ENCODE data around the gene EDN1. TPM values are rescaled to one million over a fixed set of nuclear protein-coding genes. Genes with fewer than 3 reads are reported as not detected.
A peak's percentile ranks its signal among the peaks of the same experiment; 100 is the strongest.

The EDN1 gene
- total RNA-seq, 1 donor from 2014 or later = 2.9 TPM

- DNase-seq (ENCODE audit: low read depth) (peak; percentile 95), FAIRE-seq (no peak)
- Histone ChIP-seq H3K27me3 (ENCODE audit: control insufficient read depth, insufficient read depth, low read length) (no peaks in the 10 kb centered on the region), H3K36me3 (ENCODE audit: control insufficient read depth, insufficient read depth, low read length) (no peaks in the 10 kb centered on the region), H3K4me3 (ENCODE audit: low read depth, low read length) (no peak overlapping the region)
- TF ChIP-seq CTCF (IDR thresholded peaks at IDR 0.05; ENCODE audit: insufficient read depth, low read length, severe bottlenecking) = no peak
These were observed 52.9 kb downstream of the EDN1 start for GRCh38 chr6:12343122-12343439.

GRCh38 chr6:12343440-12344162, 53.4 kb downstream of the EDN1 start:
- no peak overlapping the region for H3K4me3 ChIP-seq (ENCODE audit: low read depth, low read length)
- DNase-seq (ENCODE audit: low read depth) (no peak), FAIRE-seq (peak; percentile 62)
- no peaks in the 10 kb centered on the region for H3K36me3 ChIP-seq (ENCODE audit: control insufficient read depth, insufficient read depth, low read length)
- H3K27me3 ChIP-seq (ENCODE audit: control insufficient read depth, insufficient read depth, low read length) = no peaks in the 10 kb centered on the region
- no peak for TF ChIP-seq CTCF (IDR thresholded peaks at IDR 0.05; ENCODE audit: insufficient read depth, low read length, severe bottlenecking)

GRCh38 chr6:12344296-12344695, 54.1 kb downstream of the EDN1 start:
- FAIRE-seq = no peak
- Histone ChIP-seq H3K36me3 (ENCODE audit: control insufficient read depth, insufficient read depth, low read length) (no peaks in the 10 kb centered on the region), H3K27me3 (ENCODE audit: control insufficient read depth, insufficient read depth, low read length) (no peaks in the 10 kb centered on the region), H3K4me3 (ENCODE audit: low read depth, low read length) (no peak overlapping the region)
- DNase-seq (ENCODE audit: low read depth) = no peak
- no peak for TF ChIP-seq CTCF (IDR thresholded peaks at IDR 0.05; ENCODE audit: insufficient read depth, low read length, severe bottlenecking)

- no peaks in the 10 kb centered on the region for H3K27me3 ChIP-seq (ENCODE audit: control insufficient read depth, insufficient read depth, low read length)
- FAIRE-seq (no peak), DNase-seq (ENCODE audit: low read depth) (no peak)
- no peaks in the 10 kb centered on the region for H3K36me3 ChIP-seq (ENCODE audit: control insufficient read depth, insufficient read depth, low read length)
- TF ChIP-seq CTCF (IDR thresholded peaks at IDR 0.05; ENCODE audit: insufficient read depth, low read length, severe bottlenecking) = no peak
- no peak overlapping the region for H3K4me3 ChIP-seq (ENCODE audit: low read depth, low read length)
These were observed 55.0 kb downstream of the EDN1 start for GRCh38 chr6:12344961-12345693.

GRCh38 chr6:12345694-12346058, 55.5 kb downstream of the EDN1 start:
- no peak for TF ChIP-seq CTCF (IDR thresholded peaks at IDR 0.05; ENCODE audit: insufficient read depth, low read length, severe bottlenecking)
- FAIRE-seq (no peak), DNase-seq (ENCODE audit: low read depth) (no peak)
- H3K36me3 ChIP-seq (ENCODE audit: control insufficient read depth, insufficient read depth, low read length) = no peaks in the 10 kb centered on the region
- no peak overlapping the region for H3K4me3 ChIP-seq (ENCODE audit: low read depth, low read length)
- no peaks in the 10 kb centered on the region for H3K27me3 ChIP-seq (ENCODE audit: control insufficient read depth, insufficient read depth, low read length)
